Cardiac muscle cell (in vitro differentiated cells and primary cell): Measurements from ENCODE around the gene MYL7. TPM values are rescaled to one million over a fixed set of nuclear protein-coding genes. Genes with fewer than 3 reads are reported as not detected.

Experiments
- DNase-seq, 2 donors: peaks; one replicate each; pipeline versions ENCODE4 v3.0.0 to v3.0.0-alpha.2; 2010 to 2017; ENCODE audit warnings: low read depth in 1 of 2, low spot score in 1 of 2
- H3K27ac ChIP-seq: fragments of 200-600 bp; sonication (generic); 2 replicates; pipeline ENCODE4 v1.5.1; 2016
- H3K27me3 ChIP-seq: fragments of 200-600 bp; sonication (generic); 2 replicates; pipeline ENCODE4 v1.6.0; 2016; ENCODE audit warnings: control low read depth
- H3K36me3 ChIP-seq: fragments of 200-600 bp; sonication (generic); 2 replicates; pipeline ENCODE4 v1.5.1; 2016; ENCODE audit warnings: control low read depth
- H3K4me1 ChIP-seq: fragments of 200-600 bp; sonication (generic); 2 replicates; pipeline ENCODE4 v1.8.1; 2017; ENCODE audit warnings: low read depth, mild to moderate bottlenecking, mixed run types
- H3K4me3 ChIP-seq: fragments of 200-600 bp; sonication (generic); 2 replicates; pipeline ENCODE4 v1.5.1; 2016; ENCODE audit warnings: mild to moderate bottlenecking
- H3K9me3 ChIP-seq: fragments of 200-600 bp; sonication (generic); 2 replicates; pipeline ENCODE4 v1.5.1; 2017; ENCODE audit warnings: low read depth, mild to moderate bottlenecking, control low read depth
- CTCF ChIP-seq: IDR thresholded peaks from 2 replicates; pipeline ENCODE4 v1.5.1; 2012; ENCODE audit warnings: low read depth, mild to moderate bottlenecking, low read length
- polyA plus RNA-seq: library from polyadenylated mRNA; unstranded; fragments of >200 nt; fragmentation: Nextera tagmentation; extraction: Ambion mirVana; gene quantifications from 2 replicates; pipeline ENCODE4 v1.2.1, GENCODE V29; 2016
- total RNA-seq: library from RNA; depleted of rRNA; stranded (reverse); fragments of >200 nt; gene quantifications from 2 replicates; pipeline ENCODE4 v1.2.3, GENCODE V29; 2016

MYL7 gene
- total and polyA plus RNA-seq, 2 experiments from 2014 or later: 9,288 to 20,231 TPM

DNA sequence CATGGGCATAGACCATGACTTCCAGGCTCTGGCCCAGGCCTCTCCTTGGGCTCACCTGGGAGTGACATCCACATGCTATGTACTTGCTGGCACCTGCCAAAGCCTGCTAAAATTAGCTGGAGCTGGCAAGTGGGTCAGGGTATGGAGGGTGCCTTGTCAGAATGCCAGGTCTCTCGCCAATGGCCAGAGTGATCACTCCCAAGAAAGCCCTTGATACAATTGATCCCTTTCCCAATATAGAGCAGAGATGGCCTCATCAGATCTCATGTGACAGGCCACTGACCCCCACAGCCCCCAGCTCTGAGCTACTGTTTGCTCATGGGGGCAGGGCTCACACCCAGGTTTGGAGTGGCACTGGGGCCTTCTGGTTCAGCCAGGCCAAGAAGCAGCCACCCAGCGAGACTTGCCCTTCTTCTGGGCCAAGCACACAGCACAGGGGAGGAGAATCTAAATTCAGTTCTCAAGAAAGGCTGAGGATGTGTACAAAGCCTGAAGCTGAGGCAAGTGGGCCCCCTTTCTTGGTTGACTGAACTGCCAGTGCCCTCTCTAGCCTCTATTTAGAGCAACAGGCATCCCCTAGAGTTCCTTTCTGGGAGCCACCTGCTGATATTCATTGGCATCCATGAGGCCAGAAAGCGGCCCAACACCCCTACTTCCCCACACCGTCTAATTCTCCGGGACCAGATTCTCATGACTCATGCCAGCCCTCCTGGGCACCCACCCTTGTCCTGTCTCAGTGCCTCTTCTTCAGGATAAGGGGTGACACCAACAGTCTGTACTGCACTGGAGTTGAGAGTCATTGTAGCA lies 18.9 kb upstream of the MYL7 start:
- Histone ChIP-seq H3K27ac (no peak overlapping the region), H3K4me3 (no peak overlapping the region), H3K9me3 (no peaks in the 10 kb centered on the region), H3K36me3 (no peaks in the 10 kb centered on the region), H3K27me3 (no peaks in the 10 kb centered on the region), H3K4me1 (no peaks in the 10 kb centered on the region)
- no peak for TF ChIP-seq CTCF
- DNase-seq: no peak

DNA sequence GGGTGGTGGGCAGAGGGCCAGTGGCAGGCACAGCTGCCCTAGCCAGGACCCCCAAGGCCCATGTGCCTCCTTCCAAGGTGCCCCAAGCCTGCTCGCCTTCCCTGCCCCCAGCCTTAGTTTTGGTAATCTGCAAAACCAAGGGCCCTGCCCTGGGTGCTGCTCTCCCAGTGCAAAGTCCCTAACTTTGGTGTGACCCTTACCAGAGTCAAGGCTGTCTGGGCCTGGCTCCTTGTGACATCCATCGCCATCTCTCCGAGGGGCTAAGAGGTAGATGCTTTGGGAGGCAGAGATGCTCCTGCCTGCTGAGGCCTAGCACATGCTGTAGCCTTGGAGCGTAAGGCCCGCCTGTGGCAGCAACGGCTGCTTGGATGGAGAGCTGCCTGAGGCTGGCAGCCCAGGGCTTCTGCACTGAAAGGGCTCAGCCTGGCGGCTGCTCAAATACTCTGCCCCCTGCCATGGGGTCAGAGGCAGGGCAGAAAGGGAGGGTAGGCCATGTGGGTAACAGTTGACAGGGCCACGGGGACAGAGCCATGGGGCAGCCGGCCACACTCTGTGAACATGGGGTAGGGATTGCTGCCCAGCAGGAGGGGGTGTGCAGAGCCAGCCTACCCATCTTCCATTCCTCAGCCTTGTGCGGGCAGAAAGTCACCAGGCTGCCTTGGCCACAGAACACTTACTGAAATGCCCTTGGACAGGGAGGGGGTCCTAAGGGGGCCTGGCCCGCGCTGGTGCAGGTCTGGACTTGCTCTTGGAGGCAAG lies 17.9 kb upstream of the MYL7 start:
- no peak for DNase-seq

DNA sequence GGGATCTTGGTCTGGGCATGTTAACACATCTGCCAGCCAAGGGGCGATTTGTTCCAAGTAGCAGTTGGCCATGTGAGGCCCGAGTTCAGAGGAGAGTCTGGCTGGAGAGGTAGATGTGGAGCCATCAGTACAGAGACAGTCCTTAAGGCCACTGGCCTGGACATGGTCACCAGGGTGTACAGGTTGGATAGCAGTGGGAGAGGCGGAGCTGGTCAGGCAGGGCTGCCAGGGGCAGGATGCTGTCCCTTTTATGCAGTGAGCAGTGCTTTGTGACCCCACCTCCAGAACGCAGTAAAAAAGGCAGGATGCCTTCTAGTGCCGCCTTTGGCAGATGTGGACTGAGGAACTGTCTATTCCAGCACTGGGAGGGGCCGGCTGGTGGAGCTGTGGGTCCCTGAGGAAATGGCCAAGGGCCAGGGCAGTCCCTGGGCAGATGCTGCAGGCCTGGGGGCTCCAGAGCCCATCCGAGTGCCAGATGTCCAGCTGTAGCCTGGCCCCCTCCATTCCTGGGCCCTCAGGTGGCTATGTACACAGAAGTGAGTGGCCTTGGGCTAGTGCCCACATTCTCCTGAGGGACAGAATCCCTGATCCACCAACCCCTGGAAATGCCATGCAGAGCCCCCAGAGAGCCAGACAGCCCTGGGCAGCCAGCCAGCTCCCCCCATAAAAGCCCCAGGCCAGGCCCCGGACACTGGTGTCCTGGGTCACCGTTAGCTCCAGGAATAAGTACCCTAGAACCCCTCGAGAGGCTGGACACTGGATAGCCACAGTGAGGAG lies 17.2 kb upstream of the MYL7 start:
- Histone ChIP-seq H3K27me3 (no peaks in the 10 kb centered on the region), H3K4me1 (no peaks in the 10 kb centered on the region), H3K9me3 (no peaks in the 10 kb centered on the region), H3K36me3 (no peaks in the 10 kb centered on the region), H3K4me3 (no peak overlapping the region), H3K27ac (no peak overlapping the region)
- DNase-seq: no peak
- TF ChIP-seq CTCF: no peak

More for the DNA sequence above, 17.9 kb upstream of the MYL7 start:
- no peak overlapping the region for H3K27ac ChIP-seq
- no peak for TF ChIP-seq CTCF
- no peaks in the 10 kb centered on the region for H3K27me3 ChIP-seq
- no peaks in the 10 kb centered on the region for H3K36me3 ChIP-seq
- H3K4me1 ChIP-seq: no peaks in the 10 kb centered on the region
- no peaks in the 10 kb centered on the region for H3K9me3 ChIP-seq
- no peak overlapping the region for H3K4me3 ChIP-seq

DNA sequence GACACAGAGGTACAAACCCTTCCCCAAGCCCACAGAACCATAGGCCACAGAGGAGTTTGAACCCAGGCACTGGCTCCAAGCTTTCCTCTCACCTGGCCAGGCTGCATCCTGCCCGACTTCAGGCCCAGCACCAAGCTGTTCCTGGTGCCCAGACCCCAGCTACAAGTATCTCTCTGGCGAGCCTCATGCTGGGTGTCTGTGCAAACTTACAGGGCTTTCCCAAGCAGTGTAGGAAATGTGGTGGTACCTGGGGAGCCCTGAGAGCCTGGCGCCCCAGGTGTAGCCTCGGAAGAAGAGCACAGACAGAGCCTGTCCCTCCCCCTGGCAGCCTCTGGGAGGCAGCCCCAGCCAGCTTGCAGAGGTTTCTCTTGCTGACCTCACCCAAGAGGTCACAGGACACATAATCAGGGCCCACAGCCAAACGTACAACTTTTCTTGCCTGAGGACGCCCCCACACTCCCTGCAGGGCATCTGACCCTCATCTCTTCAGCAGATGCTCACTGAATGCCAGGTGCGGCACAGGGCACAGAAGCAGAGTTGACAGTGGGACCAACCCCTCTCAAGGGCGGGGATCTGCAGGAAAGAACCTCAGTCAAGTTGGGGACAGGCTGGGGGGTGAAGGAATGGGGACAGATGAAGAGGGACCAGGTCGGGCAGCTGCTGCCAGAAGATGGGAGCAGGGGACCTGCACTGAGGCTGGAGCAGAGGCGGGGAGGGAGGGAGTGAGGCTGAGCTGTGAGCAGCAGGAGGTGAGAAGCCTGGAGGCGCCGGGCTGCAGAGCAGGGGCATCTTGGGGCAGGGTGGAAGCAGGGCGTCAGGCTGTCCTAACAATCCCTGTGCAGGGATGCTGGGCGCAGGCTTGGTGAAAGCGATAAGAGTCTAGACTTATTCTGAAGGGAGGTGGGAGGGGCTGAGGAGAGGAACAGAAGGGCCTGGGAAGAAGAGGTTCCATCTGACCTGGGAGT lies 16.3 kb upstream of the MYL7 start:
- H3K4me3 ChIP-seq: no peak overlapping the region
- no peaks in the 10 kb centered on the region for H3K36me3 ChIP-seq
- TF ChIP-seq CTCF: no peak
- no peaks in the 10 kb centered on the region for H3K27me3 ChIP-seq
- DNase-seq: no peak
- H3K4me1 ChIP-seq: no peaks in the 10 kb centered on the region
- H3K27ac ChIP-seq: no peak overlapping the region
- no peaks in the 10 kb centered on the region for H3K9me3 ChIP-seq
